ENCODE measurements around the gene SLC16A12. TPM values are rescaled to one million over a fixed set of nuclear protein-coding genes. Genes with fewer than 3 reads are reported as not detected.

Gene SLC16A12, protein sequence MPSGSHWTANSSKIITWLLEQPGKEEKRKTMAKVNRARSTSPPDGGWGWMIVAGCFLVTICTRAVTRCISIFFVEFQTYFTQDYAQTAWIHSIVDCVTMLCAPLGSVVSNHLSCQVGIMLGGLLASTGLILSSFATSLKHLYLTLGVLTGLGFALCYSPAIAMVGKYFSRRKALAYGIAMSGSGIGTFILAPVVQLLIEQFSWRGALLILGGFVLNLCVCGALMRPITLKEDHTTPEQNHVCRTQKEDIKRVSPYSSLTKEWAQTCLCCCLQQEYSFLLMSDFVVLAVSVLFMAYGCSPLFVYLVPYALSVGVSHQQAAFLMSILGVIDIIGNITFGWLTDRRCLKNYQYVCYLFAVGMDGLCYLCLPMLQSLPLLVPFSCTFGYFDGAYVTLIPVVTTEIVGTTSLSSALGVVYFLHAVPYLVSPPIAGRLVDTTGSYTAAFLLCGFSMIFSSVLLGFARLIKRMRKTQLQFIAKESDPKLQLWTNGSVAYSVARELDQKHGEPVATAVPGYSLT
- 0.14 and 0.34 TPM in 2 replicates for total RNA-seq

- DNase-seq = peak; percentile 13
These were observed at the start of gene SLC16A12 for GRCh38 chr10:89535171-89536012. Gene SLC16A12 (minus strand): TSS chr10:89535594. CDS start chr10:89462578, 73,016 bp downstream.

GRCh38 chr10:89582022-89582421, 46.6 kb upstream of the SLC16A12 start:
- DNase-seq = no peak

DNA sequence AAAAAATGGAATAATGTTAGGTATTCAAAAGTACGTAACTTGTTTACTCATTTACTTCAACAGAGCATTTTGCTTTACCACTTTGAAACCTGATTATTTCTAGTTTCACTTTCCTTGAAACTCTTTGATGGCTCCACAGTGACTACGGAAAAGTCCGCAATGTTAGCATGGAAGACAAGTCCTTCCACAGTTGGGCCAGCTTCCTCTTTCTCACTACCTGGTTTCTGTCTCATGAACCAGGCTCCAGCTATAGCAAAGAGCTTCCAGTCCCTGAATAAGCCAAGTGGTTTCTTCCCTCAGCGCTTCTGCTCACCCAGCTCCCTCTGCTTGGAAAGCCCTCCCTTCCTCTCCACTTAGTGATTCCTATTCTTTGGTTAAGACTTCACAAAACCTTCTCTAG, 44.8 kb upstream of the SLC16A12 start:
- DNase-seq = no peak

DNA sequence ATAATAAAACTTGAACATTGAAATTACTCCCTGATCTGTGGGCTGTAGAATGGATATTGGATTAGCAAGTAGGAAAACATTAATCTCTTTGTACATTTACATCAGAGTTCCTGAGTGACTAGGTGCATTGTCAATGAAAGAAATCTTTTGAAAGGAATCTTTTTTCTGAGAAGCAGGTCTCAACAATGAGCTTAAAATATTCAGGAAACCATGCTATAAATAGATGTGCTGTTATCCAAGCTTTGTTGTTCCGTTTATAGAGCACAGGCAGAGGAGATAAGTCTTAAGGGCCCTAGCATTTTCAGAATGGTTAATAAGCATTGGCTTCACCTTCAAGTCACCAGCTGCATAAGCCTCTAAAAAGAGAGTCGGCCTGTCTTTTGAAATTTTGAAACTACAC, 41.3 kb upstream of the SLC16A12 start:
- no peak for DNase-seq

GRCh38 chr10:89576022-89576421, 40.6 kb upstream of the SLC16A12 start:
- no peak for DNase-seq

- DNase-seq = no peak
These were observed 39.6 kb upstream of the SLC16A12 start for GRCh38 chr10:89575031-89575430.

DNA sequence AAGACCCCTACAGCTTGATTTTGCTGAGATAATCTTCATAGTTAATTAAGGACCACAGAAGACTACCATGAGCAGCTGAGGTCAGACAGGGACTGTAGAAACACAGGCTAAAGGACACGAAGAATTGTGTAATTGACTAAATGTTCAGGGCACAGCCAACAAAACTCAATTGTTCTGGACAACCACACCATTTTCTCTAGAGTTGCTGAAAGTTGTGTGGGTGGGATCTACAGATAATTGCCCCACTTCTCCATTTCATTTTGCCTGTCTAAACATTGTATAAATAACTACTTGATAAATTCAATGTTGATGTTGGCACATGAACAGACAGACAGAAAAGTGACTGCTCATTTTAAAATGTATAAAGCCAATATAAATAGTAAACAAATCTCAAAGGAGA, 39.0 kb upstream of the SLC16A12 start:
- DNase-seq = no peak

DNA sequence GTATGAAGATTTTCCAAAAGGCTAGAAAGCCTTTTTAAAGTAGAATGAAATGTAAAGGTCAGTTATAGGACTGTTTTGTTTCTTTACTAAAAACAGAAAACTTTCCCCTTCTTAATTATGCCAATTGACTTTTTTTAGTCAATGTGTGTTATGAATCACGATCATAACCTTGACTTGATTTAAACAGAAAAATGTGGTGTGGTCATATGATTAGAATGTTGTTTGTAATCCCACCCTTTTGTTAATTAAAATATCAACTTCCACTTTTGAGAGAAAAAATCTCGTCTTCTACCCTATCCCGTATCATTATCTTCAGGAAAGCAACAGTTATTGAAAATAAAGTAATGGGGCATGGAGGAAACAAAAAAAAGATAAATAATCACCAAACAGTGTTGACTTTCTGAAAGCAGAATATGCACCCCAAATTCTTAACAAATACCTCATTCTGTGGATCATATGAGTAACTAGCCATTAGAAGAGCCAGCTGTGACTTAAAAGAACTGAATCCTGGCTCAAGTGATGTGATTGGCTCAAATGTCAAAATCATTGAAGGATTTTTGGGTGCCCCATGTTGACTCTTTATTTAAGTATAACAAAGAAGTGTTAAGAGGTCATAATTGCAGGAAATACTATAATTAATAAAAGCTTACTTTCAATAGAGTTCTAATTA, 32.3 kb upstream of the SLC16A12 start:
- DNase-seq = no peak

DNA sequence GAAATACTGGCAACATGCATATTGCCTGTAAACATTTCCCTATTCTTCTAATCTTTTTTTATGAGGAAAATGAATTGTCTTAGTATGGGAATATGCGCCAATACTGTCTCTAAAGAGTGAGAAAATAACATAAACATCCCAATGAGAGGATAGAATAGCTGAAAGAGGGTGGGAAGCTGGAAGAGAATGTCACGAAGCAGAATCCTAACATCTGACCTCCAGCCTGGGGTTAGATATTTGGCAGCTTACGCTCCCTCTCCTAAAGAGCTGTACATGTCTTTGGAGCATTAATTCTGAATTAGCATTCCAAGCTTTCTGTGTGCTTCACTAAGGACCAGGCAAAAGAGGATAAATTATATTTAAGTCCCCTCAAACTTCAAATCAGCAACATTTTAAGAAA, 31.6 kb upstream of the SLC16A12 start:
- DNase-seq = no peak

- no peak for DNase-seq
These were observed 30.9 kb upstream of the SLC16A12 start for GRCh38 chr10:89566095-89566950.

DNA sequence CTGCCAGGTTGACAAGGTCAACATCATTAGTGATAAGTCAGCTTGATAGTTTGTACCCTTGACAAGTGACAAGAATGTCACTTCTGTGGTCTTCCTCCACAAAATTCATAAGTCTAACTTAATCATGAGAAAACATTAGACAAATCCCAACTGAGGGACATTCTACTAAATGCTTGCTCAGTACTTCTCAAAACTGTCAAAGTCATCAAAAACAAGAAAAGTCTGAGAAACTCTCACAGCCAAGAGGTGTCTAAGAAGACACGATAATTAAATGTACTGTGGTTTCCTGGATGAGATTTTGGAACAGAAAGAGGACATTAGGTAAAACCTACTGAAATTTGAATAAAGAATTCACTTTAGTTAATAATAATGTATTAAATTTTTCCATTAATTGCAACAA, 29.8 kb upstream of the SLC16A12 start:
- no peak for DNase-seq

DNA sequence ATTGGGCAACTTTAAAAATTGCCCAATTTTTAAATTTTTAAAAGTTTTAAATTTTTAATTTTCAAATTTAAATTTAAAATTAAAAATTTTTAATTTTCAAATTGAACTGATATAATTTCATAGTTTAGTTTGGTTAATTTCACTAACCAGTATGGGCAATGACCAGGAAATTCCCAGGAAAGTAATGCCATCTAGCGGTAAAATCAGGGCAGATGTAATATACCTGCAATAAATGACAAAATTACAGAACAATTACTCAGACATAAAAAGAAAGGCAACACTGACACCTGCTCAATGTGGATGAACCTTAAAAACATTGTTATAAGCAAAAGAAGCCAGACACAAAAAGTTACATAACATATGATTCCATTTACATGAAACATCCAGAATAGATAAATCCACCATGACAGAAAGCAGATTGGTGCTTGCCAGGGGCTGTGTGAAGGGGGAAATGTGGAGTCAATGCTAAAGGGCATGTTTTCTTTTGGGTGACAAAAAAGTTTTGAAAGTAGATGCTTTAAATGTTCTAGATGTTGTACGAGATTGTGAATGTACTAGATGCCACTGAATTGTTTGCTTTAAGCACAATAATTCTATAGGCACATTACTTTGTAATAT, 28.6 kb upstream of the SLC16A12 start:
- peak; percentile 69 for DNase-seq

- DNase-seq = no peak
These were observed 27.9 kb upstream of the SLC16A12 start for GRCh38 chr10:89563311-89563710.

DNA sequence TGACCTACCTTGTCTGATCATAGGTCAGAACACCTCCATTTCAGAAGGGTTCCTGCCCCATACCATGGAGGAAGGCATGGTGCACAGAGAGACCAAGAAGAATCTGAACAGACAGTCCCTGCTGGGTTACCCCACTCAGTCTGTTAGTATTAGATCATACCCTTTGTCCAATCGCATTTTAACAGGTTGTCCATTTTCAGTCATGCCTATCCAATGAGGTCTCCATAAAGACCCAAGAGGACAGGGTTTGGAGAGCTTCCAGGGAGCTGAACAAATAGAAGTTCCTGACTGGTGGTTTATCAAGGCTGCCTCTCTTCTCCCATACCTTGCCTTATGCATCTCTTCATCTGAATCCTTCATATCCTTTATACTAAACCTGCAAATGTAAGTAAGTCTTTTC, 21.2 kb upstream of the SLC16A12 start:
- no peak for DNase-seq

DNA sequence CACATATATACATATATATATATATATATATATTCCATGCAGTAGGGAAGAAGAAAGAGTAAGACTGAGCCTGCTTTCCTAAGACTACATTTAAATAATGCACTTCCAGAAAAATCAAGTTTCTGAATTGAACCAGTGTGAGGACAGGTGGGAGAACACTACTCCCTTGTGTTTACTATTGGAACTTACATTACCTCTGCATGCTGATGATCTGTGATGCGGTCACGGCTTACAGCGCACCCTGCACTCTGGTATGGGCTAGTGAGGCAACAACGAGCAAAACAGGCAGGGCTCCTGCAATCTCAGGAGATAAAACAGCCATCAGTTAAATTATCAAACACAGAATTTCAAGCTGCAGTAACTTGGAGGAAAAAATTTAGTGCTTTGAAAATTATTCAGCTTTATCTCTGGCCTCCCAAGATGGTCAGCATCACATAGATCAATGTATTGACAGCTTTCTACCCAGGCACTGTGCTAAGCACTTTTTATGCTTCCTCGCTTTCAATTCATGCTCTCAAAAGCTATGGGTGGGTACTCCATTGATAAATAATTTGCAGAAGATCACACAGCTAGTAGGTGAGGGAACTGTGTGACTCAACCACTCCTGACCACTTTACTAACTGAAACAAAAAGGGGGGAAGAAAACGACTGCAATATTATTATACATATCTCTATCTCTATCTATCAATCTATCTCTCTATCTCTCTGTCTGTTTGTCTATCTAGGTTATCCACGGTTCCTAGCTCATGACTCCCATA, 20.5 kb upstream of the SLC16A12 start:
- no peak for DNase-seq

DNA sequence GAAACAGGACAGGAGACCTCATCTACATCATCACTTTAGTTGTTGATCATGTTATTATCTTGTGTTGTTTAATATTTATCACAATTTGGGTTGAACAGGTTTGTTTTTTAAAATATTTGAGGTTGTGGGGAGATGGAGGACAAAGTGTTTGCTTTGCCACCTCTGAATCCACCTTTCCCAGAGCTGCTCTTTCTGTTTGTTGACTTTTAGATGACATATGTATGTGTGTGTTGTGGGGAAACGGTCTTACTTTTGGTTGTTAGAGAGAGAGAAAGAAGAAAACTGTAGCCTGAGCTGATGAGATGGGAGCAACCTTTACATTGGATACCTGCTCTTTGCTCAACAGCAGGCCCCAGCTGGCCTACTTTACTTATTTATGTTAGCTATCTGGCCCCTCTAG, 19.0 kb upstream of the SLC16A12 start:
- DNase-seq = no peak

DNA sequence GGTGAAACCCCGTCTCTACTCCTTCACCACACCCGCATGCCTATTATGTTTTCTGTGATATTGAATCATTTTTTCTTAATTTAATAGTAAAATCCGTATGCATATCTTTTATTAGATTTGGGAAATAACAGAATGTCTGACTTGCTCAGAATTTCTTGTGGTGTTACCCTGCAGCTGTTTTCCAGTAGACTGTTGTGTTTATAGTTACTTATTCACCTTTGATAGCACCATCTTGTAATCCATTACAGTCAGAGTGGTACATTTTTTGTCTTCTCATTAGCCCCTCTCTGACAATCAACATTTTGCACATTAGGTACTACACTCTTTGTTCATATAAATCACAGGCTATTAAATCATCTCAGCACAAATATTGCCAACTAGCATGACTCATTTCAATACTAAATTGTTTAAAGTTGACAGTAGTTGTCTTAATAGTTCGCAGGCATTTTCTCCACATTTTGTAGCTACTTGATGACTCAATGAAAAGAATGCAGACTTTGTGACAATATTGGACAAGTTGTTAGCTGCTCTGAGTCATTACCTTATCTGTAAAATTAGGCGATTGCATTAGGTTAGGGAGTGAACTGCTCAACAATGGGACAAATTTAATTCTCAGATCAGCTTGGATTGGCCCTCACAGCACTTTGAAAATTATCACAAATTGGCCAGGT, 17.8 kb upstream of the SLC16A12 start:
- peak; percentile 85 for DNase-seq

DNA sequence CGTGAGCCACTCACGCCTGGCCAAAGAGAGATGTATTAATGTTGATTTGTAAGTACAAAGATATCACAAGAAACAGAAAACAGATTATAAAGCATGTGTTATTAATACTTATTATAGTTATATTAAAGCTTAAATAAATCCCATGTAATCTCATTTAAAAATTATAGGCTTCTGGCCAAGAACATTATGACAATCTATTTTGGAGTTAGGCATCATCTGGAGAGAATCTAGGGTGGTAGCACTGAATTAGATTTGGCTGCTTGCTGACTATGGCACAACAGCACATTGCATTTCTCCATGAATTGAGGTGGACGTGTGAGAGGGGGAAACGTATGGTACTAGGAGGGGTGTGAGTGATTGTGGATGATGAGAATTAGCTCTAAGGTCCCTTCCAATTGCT, 16.8 kb upstream of the SLC16A12 start:
- DNase-seq = no peak

GRCh38 chr10:89550509-89550908, 15.1 kb upstream of the SLC16A12 start:
- DNase-seq = no peak

GRCh38 chr10:89549510-89549909, 14.1 kb upstream of the SLC16A12 start:
- no peak for DNase-seq

Data from dermis blood vessel endothelial cell (primary cell).